Fibroblast of the aortic adventitia (primary cell): ENCODE measurements around the gene SLC10A6. TPM values are rescaled to one million over a fixed set of nuclear protein-coding genes. Genes with fewer than 3 reads are reported as not detected.

Experiments
- DNase-seq: peaks from one replicate; pipeline ENCODE4 v3.0.0-alpha.2; 2010; ENCODE audit warnings: low read depth
- H3K4me3 ChIP-seq: 2 replicates; pipeline ENCODE4 v1.5.1; 2011; ENCODE audit warnings: low read depth, mild to moderate bottlenecking, control low read depth, low read length, moderate library complexity
- total RNA-seq: library from RNA; depleted of rRNA; stranded (reverse); fragments of >200 nt; gene quantifications from 2 replicates; pipeline ENCODE4 v1.2.3, GENCODE V29; 2012; ENCODE audit warnings: low replicate concordance
- TF ChIP-seq, protein P1 (sequence below): IDR thresholded peaks from 2 replicates; pipeline ENCODE4 v1.5.1; 2011; ENCODE audit warnings: mild to moderate bottlenecking, low read length, control low read depth, inconsistent platforms; ENCODE audit not compliant: insufficient read depth

SLC10A6 gene
- total RNA-seq, 1 donor, result 0.18 TPM

DNA sequence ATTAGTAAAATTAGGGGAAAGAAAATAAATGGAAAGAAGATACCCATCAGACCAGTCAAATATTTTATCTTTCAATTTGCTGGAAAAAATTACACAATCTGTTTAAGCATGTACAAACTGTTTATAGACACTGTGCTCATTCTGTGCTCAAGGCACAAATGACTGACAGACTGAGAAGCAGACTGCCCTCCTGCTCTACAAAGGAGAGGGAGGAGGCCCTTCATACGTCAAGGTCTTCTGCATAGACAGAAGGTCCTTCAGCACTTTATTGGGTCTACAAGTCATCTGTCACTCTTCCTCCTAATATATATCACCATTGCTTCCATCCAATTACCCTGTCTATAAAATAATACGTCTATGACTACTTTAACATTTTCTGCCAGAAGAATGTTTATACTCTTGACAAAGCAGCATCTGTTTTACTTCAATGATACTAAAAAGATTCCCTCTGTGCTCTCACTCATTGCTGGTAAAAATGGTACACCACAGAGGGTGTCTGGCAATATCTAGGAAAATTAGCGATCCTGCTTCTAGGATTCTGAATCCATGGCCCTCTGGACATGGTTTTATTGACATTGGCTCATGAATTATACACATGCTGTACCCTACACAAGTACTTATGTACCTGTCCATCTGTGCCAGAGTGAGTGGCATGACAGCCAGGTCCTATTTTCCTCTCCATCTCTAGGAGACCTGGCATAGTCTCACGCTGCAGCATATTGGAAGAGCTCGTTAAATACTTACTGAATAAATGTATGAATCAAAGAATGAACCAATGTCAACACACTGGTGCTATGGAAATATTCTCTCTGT, 11.3 kb downstream of the SLC10A6 start:
- H3K4me3 ChIP-seq, result no peak overlapping the region
- TF ChIP-seq, protein P1, sequence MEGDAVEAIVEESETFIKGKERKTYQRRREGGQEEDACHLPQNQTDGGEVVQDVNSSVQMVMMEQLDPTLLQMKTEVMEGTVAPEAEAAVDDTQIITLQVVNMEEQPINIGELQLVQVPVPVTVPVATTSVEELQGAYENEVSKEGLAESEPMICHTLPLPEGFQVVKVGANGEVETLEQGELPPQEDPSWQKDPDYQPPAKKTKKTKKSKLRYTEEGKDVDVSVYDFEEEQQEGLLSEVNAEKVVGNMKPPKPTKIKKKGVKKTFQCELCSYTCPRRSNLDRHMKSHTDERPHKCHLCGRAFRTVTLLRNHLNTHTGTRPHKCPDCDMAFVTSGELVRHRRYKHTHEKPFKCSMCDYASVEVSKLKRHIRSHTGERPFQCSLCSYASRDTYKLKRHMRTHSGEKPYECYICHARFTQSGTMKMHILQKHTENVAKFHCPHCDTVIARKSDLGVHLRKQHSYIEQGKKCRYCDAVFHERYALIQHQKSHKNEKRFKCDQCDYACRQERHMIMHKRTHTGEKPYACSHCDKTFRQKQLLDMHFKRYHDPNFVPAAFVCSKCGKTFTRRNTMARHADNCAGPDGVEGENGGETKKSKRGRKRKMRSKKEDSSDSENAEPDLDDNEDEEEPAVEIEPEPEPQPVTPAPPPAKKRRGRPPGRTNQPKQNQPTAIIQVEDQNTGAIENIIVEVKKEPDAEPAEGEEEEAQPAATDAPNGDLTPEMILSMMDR, result no peak
- no peak for DNase-seq

DNA sequence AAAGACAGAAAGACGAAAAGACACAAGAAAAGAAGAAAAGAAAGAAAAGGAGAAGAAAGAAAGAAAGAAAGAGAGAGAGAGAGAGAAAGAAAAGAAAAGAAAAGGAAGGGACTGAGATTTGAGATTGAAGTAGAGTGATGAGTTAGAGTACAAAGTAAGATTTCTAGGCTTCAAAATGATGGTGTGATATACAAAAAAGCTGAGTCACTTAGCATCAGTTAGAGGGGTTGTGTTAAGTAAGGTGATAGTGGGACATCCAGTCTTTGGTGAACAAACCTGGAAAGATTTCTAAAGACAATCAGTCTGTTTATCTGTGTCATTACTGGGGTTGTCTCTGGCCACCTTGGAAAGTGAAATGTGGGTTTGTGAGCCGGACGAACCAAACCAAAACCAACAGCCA, 13.5 kb downstream of the SLC10A6 start:
- H3K4me3 ChIP-seq, result no peak overlapping the region
- no peak for DNase-seq
- TF ChIP-seq, protein P1, result no peak

DNA sequence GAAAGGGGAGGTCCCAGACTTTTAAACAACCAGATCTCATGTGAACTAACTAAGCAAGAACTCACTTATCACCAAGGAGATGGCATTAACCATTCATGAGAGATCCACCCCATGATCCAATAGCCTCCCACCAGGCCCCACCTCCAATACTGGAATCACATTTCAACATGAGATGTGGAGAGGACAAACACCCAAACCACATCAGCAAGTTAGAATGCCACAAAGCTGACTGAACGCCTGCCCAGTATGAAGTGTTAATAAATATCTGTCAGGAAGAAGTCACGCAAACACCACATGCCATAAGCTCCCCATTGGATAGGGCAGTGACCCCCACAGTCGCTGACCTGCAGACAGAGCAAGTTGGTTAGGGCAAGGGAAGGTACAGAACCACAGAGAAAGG, 14.3 kb downstream of the SLC10A6 start:
- TF ChIP-seq, protein P1, result no peak
- no peak overlapping the region for H3K4me3 ChIP-seq
- DNase-seq, result peak; percentile 22

DNA sequence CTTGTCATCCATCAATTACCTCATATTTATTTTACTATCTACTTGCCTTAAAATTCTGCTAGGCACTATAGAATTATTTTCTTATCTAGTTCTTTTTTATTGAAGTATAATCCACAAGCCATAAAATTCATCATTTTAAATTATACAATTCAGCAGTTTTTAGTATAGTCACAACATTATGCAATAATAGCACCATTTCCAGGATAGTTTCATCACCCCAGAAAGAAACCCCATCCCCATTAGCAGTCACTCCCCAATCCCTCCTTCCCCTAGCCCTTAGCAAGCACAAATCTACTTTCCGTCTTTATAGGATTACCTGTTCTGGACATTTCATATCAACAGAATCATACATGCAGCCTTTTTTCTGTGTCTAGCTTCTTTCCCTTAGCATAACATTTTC, 15.6 kb downstream of the SLC10A6 start:
- DNase-seq, result no peak
- H3K4me3 ChIP-seq, result no peak overlapping the region
- TF ChIP-seq, protein P1, result no peak

DNA sequence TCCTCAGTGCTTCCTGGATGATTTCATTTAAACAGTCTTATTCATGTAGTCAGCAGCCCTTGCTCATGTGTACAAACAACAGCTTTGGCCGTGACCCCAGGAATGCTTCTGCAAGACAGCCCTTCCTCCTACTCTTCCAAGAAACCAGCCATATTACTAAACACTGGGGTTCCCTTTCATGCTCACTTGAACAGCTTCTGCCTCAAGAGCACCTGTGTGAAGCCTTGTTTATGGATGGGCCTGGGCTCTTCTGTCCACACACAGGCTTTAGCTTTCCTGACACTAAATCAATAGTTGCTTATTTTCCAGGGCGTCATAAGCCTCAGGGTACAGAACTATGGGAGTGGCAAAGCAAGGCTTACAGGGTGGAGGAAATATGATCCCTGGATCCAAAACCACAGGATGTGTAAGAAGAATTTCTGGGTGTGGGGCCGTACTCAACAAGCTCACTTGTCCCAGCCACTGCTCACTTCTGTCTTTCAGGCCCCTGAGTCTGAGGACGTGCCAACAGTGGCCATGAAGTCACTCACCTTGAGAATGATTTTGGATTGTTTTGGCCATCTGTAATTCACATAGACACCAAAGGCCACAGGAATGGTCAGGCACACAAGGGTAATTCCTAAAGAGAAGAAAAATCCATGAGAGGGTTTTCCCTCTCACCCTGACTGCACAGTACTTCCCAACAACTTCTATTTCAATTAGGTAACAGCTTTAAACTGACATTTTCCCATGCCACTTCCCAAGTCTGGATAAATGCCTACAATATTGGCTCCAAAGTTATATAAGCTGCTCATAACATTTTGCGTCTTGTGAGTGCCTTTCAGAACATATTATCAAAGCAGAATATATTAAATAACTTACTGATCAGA, 17.7 kb downstream of the SLC10A6 start:
- H3K4me3 ChIP-seq, result no peak overlapping the region
- peak; percentile 83 for DNase-seq
- TF ChIP-seq, protein P1, result no peak

DNA sequence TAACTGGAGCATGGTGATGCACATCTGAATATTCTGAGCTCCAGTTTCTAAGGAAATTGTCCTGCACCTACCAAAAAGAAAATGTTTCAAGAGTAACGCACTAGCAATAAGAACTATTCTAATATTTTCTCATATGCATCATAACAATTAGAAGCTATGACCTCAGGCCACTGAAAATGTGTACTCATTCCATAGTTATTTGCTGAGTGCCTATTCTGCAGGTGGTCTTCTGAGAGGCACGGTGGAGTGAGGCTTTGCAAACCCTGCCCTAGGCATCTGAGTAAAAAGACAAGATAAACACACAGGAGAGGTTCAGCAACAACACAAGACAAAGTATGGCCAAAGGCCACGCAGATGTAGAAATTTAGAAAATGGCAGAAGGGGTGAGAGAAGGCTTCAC, 23.7 kb downstream of the SLC10A6 start:
- TF ChIP-seq, protein P1, result no peak
- no peak for DNase-seq

More for the DNA sequence above, 23.7 kb downstream of the SLC10A6 start:
- no peak overlapping the region for H3K4me3 ChIP-seq
